ENCODE data around the gene ARHGAP22.

- TF ChIP-seq CTCF (IDR thresholded peaks at IDR 0.05) (no peak), TCF7L2 (IDR thresholded peaks at IDR 0.05; ENCODE audit: low read depth, low read length) (no peak), REST (IDR thresholded peaks at IDR 0.05; ENCODE audit: insufficient read depth in 1 of 2, low read depth in 2 of 2, low read length in 1 of 2) (no peak)
Observed at GRCh38 chr10:48625826-48626134, 20.9 kb upstream of the ARHGAP22 start.
